Lung (tissue), 16 donors: ENCODE data around the gene SLC39A5. TPM values are rescaled to one million over a fixed set of nuclear protein-coding genes. Genes with fewer than 3 reads are reported as not detected.

Experiments
- ATAC-seq: fragments of 200-7000 bp; cut with Tn5 transposase; one replicate; pipeline ENCODE4 v1.9.1; 2020; ENCODE audit warnings: moderate number of reproducible peaks; ENCODE audit not compliant: insufficient read depth, low FRiP score
- DNase-seq, 3 donors: peaks; one replicate each; pipeline ENCODE4 v3.0.0-alpha.2; 2013 to 2017
- H3K27ac ChIP-seq, 2 donors: one replicate each; pipeline ENCODE4 v1.5.1; 2013; ENCODE audit warnings: mild to moderate bottlenecking in 2 of 2, moderate library complexity in 2 of 2, control low read depth in 1 of 2, inconsistent platforms in 1 of 2, low read depth in 1 of 2, low read length in 1 of 2
- H3K27me3 ChIP-seq, 3 donors: one replicate each; pipeline ENCODE4 v1.5.1; 2013; ENCODE audit warnings: low read length in 2 of 3; ENCODE audit not compliant: control insufficient read depth in 3 of 3, insufficient read depth in 3 of 3
- H3K36me3 ChIP-seq, 4 donors: one replicate each; pipeline ENCODE4 v1.5.1; 2013; ENCODE audit warnings: low read length in 4 of 4, mild to moderate bottlenecking in 1 of 4, moderate library complexity in 1 of 4; ENCODE audit not compliant: control insufficient read depth in 4 of 4, insufficient read depth in 4 of 4
- H3K4me1 ChIP-seq, 5 donors: one replicate each; pipeline ENCODE4 v1.5.1; 2013; ENCODE audit warnings: low read length in 5 of 5, mild to moderate bottlenecking in 2 of 5, moderate library complexity in 1 of 5; ENCODE audit not compliant: control insufficient read depth in 5 of 5, insufficient read depth in 5 of 5
- H3K4me3 ChIP-seq: one replicate; pipeline ENCODE4 v1.5.1; 2013; ENCODE audit warnings: mild to moderate bottlenecking, control low read depth, moderate library complexity
- H3K9ac ChIP-seq, 2 donors: one replicate each; pipeline ENCODE4 v1.5.1; 2013; ENCODE audit warnings: low read length in 2 of 2, control low read depth in 1 of 2; ENCODE audit not compliant: insufficient read depth in 1 of 2
- H3K9me3 ChIP-seq, 4 donors: one replicate each; pipeline ENCODE4 v1.5.1; 2013; ENCODE audit warnings: low read length in 3 of 4, mild to moderate bottlenecking in 1 of 4, moderate library complexity in 1 of 4; ENCODE audit not compliant: control insufficient read depth in 4 of 4, insufficient read depth in 3 of 4
- WGBS, 2 donors: extraction: QIAGEN DNeasy Blood & Tissue Kit; methylation state at CpG; one replicate each; pipeline ENCODE4 v1.1.7; 2013; 5-methylcytosine and 5-hydroxymethylcytosine counted together
- long read RNA-seq, 5 donors: transcript quantifications; one replicate each; lab custom pipeline, GENCODE V29; 2026
- polyA plus RNA-seq, 2 donors: library from polyadenylated mRNA; stranded (reverse); fragments of 200-250 nt; gene quantifications; one replicate each; pipeline ENCODE4 v1.2.1, GENCODE V29; 2013
- total RNA-seq, 2 donors: library from RNA; depleted of rRNA in 1 of 2; stranded (reverse); fragments of >200 nt in 1 of 2; gene quantifications; one replicate each; pipeline ENCODE4 v1.2.1, GENCODE V29; 2014 to 2021
- TF ChIP-seq, protein P1 (sequence below): IDR thresholded peaks from 2 replicates; pipeline ENCODE4 v1.5.1; 2012; ENCODE audit warnings: mild to moderate bottlenecking; ENCODE audit errors: control extremely low read depth, extremely low read depth
- donor health status: control.
- donor health status: control.
- donor health status: Bipolar disorder and iron deficiency.
- donor health status: healthy.
- donor health status: DM: yes; HTN: yes; CAD: no.

Gene SLC39A5, protein sequence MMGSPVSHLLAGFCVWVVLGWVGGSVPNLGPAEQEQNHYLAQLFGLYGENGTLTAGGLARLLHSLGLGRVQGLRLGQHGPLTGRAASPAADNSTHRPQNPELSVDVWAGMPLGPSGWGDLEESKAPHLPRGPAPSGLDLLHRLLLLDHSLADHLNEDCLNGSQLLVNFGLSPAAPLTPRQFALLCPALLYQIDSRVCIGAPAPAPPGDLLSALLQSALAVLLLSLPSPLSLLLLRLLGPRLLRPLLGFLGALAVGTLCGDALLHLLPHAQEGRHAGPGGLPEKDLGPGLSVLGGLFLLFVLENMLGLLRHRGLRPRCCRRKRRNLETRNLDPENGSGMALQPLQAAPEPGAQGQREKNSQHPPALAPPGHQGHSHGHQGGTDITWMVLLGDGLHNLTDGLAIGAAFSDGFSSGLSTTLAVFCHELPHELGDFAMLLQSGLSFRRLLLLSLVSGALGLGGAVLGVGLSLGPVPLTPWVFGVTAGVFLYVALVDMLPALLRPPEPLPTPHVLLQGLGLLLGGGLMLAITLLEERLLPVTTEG
- total RNA-seq = 1 to 10 TPM in 1 of 2 donors, under 1 TPM in 1; 0.71 to 1.1 TPM
- polyA plus RNA-seq = under 1 TPM; 0.13 to 0.20 TPM
- long read RNA-seq, donor 1, partial matches to known transcripts = 0 of 1 reads
- long read RNA-seq, donor 1, other reads (novel, unspliced or antisense) = 0 of 1 reads
- long read RNA-seq, donor 2 = 0 reads
- long read RNA-seq, donor 3, partial matches to known transcripts = 14 of 14 reads
- long read RNA-seq, donor 3, other reads (novel, unspliced or antisense) = 0 of 14 reads
- long read RNA-seq, donor 4 = 0 reads
- long read RNA-seq, donor 5 = 0 reads

DNA sequence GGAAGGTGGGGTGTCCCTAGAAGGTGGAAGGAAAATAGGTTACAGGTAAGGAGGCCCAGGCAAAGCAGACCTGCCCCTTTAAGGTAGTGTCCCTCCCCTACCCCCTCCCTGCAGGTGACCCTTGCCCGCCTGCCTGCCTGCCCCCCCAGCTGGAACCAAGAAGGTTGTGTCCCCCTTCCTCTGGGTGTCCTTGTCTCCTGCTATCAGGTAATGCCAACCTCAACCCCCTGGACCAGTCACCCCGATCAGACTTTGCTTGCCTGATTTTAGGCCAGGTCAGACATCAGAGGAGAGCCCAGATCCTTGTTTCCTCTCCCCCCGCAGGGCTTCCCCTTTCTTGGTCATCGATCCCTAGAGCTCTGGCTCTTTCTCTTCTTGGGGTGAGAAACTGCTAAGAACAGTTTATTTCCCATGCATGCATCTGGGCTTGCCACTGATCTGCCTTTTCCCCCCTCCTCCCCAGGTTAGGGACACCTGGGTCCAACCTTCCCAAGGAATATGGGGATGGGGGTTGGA is at the start of gene SLC39A5:
Gene SLC39A5 (plus strand): TSS at position 136 of the 516 bp plus-strand sequence. CDS start 1,224 bp downstream, outside the sequence.
- Histone ChIP-seq H3K27ac (no peak within 1 kb of the TSS), H3K27me3 (no peaks in the 10 kb centered on the region), H3K4me3 (no peak within 1 kb of the TSS), H3K9me3 (no peaks in the 10 kb centered on the region), H3K9ac (no peak within 1 kb of the TSS), H3K36me3 (peaks cover 0 to 3% (median 0%) of the 10 kb centered on the region in 4 donors), H3K4me1 (peaks cover 0 to 4% (median 4%) of the 10 kb centered on the region in 5 donors)
- ATAC-seq = no peak
- 54 to 71% methylated on average over 4 of the region's 4 CpGs for WGBS, 2 donors
- TF ChIP-seq, protein P1, sequence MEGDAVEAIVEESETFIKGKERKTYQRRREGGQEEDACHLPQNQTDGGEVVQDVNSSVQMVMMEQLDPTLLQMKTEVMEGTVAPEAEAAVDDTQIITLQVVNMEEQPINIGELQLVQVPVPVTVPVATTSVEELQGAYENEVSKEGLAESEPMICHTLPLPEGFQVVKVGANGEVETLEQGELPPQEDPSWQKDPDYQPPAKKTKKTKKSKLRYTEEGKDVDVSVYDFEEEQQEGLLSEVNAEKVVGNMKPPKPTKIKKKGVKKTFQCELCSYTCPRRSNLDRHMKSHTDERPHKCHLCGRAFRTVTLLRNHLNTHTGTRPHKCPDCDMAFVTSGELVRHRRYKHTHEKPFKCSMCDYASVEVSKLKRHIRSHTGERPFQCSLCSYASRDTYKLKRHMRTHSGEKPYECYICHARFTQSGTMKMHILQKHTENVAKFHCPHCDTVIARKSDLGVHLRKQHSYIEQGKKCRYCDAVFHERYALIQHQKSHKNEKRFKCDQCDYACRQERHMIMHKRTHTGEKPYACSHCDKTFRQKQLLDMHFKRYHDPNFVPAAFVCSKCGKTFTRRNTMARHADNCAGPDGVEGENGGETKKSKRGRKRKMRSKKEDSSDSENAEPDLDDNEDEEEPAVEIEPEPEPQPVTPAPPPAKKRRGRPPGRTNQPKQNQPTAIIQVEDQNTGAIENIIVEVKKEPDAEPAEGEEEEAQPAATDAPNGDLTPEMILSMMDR = no peak
- no peak for DNase-seq

DNA sequence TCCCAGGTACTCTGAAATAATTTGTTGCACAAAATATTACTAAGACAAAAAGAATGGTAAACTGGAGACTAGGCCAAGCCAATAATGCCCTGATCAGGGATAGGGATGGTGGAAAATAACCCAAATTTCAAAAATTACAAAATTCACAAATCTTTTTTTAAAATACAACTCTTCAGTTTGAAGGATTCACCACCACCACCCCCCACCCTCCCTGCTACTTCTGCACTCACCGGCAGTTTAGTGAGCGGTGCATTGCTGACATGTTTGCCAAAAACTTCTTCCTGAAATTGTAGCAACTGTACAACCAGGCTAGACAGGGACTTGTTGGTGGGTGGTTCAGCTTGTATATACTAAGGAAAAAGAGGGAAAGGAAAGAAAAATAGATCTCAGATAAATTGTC is 42.9 kb upstream of the SLC39A5 start:
- no peak for ATAC-seq
- no peak overlapping the region for H3K27ac ChIP-seq
- H3K4me3 ChIP-seq = no peak overlapping the region

DNA sequence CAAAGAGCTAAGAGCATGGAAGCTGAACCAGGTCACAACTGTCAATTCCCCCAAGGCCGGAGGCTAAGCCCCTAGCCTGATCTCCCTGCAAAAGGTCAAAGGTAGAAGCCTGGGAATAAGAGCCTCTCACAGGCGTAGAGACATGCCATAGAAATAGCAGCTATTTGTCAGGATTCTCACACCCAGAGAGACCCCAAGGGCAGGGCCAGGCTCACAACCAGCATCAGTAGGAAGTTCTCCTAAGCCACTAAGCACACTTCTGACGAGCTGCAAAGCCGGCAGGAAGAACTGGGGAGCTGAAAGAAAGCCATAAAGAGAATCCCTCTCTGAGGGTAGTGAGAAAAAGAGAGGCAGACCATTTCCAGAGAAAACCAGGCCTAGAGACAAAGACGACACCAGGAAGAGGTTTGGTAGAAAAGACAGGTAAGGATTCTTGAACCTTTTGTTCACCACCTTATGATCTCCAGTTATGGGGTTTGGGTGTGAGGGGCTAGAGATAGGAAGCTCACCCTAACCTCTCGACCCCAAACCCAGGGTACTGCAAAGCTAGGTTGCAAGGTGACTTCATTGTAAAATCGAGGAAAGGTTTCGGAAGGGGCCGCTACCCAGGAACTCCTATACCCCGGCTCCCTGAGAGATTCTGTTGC is 41.6 kb upstream of the SLC39A5 start:
- peak overlapping the region; percentile 68 for H3K4me3 ChIP-seq
- H3K9me3 ChIP-seq = no peaks in the 10 kb centered on the region
- H3K27me3 ChIP-seq = no peaks in the 10 kb centered on the region
- H3K9ac ChIP-seq = peak overlapping the region; percentile 56 to 63
- peaks cover 0 to 22% (median 5%) of the 10 kb centered on the region in 5 donors for H3K4me1 ChIP-seq
- TF ChIP-seq, protein P1 = no peak
- ATAC-seq (no peak), DNase-seq (peak in 2 of 3 donors; percentile 29 to 31)
- 9 to 13% methylated on average over 10 of the region's 10 CpGs for WGBS, 2 donors
- peaks cover 10 to 24% (median 14%) of the 10 kb centered on the region in 4 donors for H3K36me3 ChIP-seq
- peak overlapping the region in 1 of 2 donors; percentile 61 for H3K27ac ChIP-seq

More for the DNA sequence above, 42.9 kb upstream of the SLC39A5 start:
- no peaks in the 10 kb centered on the region for H3K9me3 ChIP-seq
- H3K4me1 ChIP-seq = peaks cover 0 to 22% (median 5%) of the 10 kb centered on the region in 5 donors
- peaks cover 10 to 26% (median 17%) of the 10 kb centered on the region in 4 donors for H3K36me3 ChIP-seq
- 18 to 34% methylated on average over 2 of the region's 2 CpGs for WGBS, 2 donors
- TF ChIP-seq, protein P1 = no peak
- H3K9ac ChIP-seq = no peak overlapping the region
- no peak for DNase-seq
- no peaks in the 10 kb centered on the region for H3K27me3 ChIP-seq
